ENCODE data around the gene KCNH4. TPM values are rescaled to one million over a fixed set of nuclear protein-coding genes. Genes with fewer than 3 reads are reported as not detected.

Gene KCNH4
- total RNA-seq, 1 donor from 2014 or later = not detected

DNA sequence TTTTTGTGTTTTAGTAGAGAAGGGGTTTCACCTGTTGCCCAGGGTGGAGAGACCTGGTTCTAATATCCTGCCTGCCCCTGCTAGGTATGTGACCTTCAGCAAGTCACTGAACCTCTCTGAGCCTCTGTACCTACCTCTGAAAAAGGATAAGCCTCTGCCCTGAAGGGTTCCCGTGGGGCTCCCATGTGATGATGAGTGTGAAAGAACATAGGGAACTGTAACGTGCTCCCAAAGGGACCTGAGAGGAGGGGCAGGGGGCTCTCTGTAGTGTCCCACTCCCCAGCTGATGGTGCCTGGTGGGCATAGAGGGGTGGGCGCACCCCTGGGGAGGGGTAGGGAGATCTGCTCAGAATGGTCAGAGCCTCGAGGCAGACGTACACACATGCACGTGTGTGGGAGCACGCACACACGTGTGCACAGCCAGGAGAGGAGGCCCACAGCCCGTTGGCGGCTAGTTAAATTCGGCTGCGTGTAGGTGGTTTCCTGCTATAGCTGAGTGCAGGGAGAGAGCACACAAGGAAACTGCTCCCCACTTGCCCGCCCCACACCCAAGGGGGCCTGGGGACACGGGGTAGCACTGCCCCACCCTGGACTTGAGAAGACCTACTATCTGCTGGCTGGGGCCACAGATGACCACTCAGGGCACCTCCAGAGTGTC is 6.7 kb downstream of the KCNH4 start:
- no peak for DNase-seq (ENCODE audit: low read depth)
- Histone ChIP-seq H3K27me3 (ENCODE audit: control insufficient read depth, insufficient read depth, low read length) (peaks cover 26% of the 10 kb centered on the region), H3K4me3 (ENCODE audit: low read depth, low read length) (no peak overlapping the region), H3K36me3 (ENCODE audit: control insufficient read depth, insufficient read depth, low read length) (no peaks in the 10 kb centered on the region)
- TF ChIP-seq, protein P1, sequence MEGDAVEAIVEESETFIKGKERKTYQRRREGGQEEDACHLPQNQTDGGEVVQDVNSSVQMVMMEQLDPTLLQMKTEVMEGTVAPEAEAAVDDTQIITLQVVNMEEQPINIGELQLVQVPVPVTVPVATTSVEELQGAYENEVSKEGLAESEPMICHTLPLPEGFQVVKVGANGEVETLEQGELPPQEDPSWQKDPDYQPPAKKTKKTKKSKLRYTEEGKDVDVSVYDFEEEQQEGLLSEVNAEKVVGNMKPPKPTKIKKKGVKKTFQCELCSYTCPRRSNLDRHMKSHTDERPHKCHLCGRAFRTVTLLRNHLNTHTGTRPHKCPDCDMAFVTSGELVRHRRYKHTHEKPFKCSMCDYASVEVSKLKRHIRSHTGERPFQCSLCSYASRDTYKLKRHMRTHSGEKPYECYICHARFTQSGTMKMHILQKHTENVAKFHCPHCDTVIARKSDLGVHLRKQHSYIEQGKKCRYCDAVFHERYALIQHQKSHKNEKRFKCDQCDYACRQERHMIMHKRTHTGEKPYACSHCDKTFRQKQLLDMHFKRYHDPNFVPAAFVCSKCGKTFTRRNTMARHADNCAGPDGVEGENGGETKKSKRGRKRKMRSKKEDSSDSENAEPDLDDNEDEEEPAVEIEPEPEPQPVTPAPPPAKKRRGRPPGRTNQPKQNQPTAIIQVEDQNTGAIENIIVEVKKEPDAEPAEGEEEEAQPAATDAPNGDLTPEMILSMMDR (IDR thresholded peaks at IDR 0.05; ENCODE audit: insufficient read depth, low read length, poor library complexity, severe bottlenecking) = no peak

DNA sequence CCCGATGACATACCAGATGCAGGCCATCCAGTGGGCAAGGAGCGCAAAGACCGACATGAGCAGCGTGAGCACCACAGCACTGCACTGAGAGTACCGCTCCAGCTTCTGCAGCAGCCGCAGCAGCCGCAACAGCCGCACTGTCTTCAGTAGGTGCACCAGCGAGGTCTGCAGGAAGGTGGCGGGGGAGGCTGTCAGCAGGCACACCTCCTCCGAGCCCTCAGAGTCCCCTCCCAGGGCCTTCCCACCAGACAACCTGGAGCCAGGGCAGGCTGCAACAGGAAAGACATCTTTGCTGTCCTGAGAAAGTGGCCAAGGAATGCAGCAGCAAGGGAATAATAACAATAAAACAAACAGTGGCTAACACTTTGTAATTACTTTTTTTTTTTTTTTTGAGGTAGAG is 9.1 kb downstream of the KCNH4 start:
- TF ChIP-seq, protein P1 (IDR thresholded peaks at IDR 0.05; ENCODE audit: insufficient read depth, low read length, poor library complexity, severe bottlenecking) = no peak
- H3K27me3 ChIP-seq (ENCODE audit: control insufficient read depth, insufficient read depth, low read length) = peaks cover 19% of the 10 kb centered on the region
- no peak for DNase-seq (ENCODE audit: low read depth)
- H3K4me3 ChIP-seq (ENCODE audit: low read depth, low read length) = no peak overlapping the region
- H3K36me3 ChIP-seq (ENCODE audit: control insufficient read depth, insufficient read depth, low read length) = no peaks in the 10 kb centered on the region

DNA sequence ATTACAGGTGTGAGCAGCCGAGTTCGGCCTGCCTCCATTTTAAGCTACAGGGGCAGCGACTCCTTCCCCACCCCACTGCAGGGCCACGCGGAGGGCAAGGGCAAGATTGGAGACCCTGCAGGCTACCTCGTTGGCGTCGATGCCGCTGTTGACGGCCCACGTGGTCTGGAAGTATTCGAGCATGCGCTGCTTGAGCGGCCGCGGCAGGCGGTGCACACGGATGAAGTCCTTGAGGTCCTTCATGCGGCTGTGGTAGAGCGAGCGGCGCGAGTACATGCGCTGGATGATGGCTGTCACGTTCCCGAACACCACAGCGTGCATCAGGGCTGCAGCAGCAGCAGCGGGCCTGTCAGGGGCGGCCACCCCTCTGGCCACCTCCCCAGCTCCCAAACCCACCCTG is 11.6 kb downstream of the KCNH4 start:
- Histone ChIP-seq H3K4me3 (ENCODE audit: low read depth, low read length) (no peak overlapping the region), H3K27me3 (ENCODE audit: control insufficient read depth, insufficient read depth, low read length) (peaks cover 16% of the 10 kb centered on the region), H3K36me3 (ENCODE audit: control insufficient read depth, insufficient read depth, low read length) (no peaks in the 10 kb centered on the region)
- TF ChIP-seq, protein P1 (IDR thresholded peaks at IDR 0.05; ENCODE audit: insufficient read depth, low read length, poor library complexity, severe bottlenecking) = no peak
- no peak for DNase-seq (ENCODE audit: low read depth)

DNA sequence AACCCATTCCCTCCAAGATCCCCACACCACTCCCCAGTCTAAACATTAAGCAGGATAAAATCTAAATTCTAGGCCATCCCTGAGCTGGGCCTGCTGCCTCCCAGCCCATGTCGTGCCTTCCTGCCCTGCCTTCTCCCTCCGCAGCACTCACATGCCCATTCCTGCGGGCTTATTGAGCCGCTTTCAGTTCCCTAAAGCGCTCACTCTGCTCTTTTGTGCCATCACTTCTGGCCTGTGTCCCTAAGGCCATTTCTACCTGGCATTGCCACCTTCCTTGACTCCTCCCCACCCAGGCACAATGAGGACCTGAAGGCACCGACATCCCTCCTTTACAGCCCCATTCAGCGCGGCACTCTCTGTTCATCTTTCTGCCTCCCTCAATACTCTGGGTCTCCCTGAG is 13.1 kb downstream of the KCNH4 start:
- DNase-seq (ENCODE audit: low read depth) = no peak
- H3K36me3 ChIP-seq (ENCODE audit: control insufficient read depth, insufficient read depth, low read length) = no peaks in the 10 kb centered on the region
- H3K27me3 ChIP-seq (ENCODE audit: control insufficient read depth, insufficient read depth, low read length) = peaks cover 9% of the 10 kb centered on the region
- TF ChIP-seq, protein P1 (IDR thresholded peaks at IDR 0.05; ENCODE audit: insufficient read depth, low read length, poor library complexity, severe bottlenecking) = no peak
- H3K4me3 ChIP-seq (ENCODE audit: low read depth, low read length) = no peak overlapping the region

DNA sequence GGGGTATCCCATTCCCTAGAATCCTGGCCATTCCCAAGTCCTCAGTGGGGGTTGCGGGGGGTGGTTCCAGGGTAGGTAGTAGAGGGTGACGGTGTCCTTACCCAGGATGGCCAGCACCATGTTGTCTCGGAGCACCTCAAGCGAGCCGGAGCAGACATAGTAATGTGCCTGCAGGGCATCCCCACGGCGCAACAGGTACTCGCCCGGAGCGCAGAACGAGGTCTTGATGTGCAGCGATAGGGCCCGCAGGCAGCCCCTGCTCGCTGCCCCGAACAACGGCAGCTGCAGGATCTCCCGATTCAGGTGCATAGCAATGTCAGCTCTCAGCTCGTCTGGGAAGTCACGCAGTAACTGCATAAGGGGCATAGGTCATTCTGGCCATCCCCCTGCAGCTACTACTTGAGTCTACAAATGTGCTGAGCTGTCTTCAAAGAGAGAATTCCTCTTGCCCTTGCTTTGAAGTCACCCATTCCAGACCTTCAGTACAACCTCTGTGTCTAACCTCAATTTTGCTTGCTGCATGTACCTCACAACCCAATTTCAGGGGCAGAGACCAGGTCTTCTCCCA is 14.7 kb downstream of the KCNH4 start:
- Histone ChIP-seq H3K27me3 (ENCODE audit: control insufficient read depth, insufficient read depth, low read length) (no peaks in the 10 kb centered on the region), H3K36me3 (ENCODE audit: control insufficient read depth, insufficient read depth, low read length) (no peaks in the 10 kb centered on the region), H3K4me3 (ENCODE audit: low read depth, low read length) (no peak overlapping the region)
- TF ChIP-seq, protein P1 (IDR thresholded peaks at IDR 0.05; ENCODE audit: insufficient read depth, low read length, poor library complexity, severe bottlenecking) = no peak
- no peak for DNase-seq (ENCODE audit: low read depth)

DNA sequence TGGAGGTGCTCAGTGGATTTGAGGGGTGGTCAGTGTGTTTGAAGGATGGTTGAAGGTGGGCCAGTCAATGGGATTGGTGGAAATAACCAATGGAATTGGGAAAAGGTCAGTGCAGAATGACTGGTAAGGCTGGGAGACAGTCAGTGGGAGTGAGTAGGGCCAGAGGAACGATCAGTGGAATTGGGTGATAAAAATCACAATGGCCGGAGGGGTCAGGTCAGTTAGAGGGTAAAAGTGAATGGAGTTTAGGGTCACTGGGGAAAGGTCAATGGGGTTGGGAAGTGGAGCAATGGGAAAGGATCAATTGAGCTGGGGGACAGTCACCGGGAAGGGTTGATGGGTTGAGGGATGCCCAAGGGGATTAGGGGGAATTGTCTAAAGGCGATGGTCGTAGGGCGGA is 15.2 kb downstream of the KCNH4 start:
- DNase-seq (ENCODE audit: low read depth) = no peak
- Histone ChIP-seq H3K27me3 (ENCODE audit: control insufficient read depth, insufficient read depth, low read length) (no peaks in the 10 kb centered on the region), H3K36me3 (ENCODE audit: control insufficient read depth, insufficient read depth, low read length) (no peaks in the 10 kb centered on the region), H3K4me3 (ENCODE audit: low read depth, low read length) (no peak overlapping the region)
- TF ChIP-seq, protein P1 (IDR thresholded peaks at IDR 0.05; ENCODE audit: insufficient read depth, low read length, poor library complexity, severe bottlenecking) = no peak

Data from kidney epithelial cell (primary cell).